GF-D8 (cell line): ENCODE data around the gene NCBP3.

Experiments
- DNase-seq: peaks from one replicate; lab custom pipeline; 2025; lab: John Stamatoyannopoulos, UW

NCBP3 gene

DNA sequence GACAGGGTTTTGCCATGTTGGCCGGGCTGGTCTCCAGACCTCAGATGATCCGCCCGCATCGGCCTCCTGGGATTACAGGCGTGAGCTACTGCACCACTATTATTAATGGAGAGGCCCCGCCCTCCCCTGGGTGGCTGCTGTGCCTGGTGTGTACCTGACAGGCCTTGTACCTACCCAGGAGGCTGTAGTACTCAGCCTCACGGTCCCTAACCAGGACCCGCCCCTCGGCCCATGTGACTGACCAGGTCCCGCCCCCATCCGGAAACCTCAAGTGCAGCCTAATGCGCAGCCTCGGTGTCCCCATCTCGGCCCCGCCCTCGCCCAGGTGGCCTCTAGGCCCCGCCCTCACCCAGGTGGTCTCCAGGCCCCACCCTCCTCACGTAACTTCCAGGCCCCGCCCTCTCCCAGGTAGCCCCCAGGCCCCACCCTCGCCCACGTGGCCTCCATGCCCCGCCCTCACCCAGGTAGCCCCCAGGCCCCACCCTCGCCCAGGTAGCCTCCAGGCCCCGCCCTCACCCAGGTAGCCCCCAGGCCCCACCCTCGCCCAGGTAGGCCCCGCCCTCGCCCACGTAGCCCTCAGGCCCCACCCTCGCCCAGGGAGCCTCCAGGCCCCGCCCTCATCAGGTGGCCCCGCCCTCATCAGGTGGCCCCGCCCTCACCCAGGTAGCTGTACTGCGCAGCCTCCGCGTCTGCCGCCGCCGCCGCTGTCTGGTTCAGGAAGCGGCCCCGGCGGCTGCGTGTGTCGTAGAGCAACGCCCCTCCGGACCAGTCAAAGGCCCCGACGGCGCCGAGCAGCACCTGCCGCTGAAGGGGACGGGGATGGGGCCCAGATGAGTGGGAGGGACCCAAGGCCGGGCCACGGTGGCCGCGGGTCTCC lies 91.3 kb downstream of the NCBP3 start:
- no peak for DNase-seq

DNA sequence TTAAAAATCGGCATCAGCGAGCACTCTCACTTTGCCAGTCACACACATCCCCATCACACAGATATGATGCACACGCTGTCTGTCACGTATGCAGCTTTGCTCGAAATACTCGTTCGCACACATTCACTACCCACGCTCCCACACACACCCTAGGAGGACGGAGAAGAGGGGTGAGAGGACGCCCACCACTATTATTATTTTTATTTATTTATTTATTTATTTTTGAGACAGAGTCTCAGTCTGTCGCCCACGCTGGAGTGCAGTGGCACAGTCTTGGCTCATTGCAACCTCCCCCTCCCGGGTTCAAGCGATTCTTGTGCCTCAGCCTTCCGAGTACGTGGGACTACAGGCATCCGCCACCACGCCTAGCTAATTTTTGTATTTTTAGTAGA lies 92.0 kb downstream of the NCBP3 start:
- no peak for DNase-seq

- DNase-seq = no peak
Measured at GRCh38 chr17:3753624-3754023, 92.4 kb downstream of the NCBP3 start.
